Cardiac muscle cell (in vitro differentiated cells and primary cell): ENCODE data around the gene KLC1. TPM values are rescaled to one million over a fixed set of nuclear protein-coding genes. Genes with fewer than 3 reads are reported as not detected.

Experiments
- DNase-seq, 2 donors: peaks; one replicate each; pipeline versions ENCODE4 v3.0.0 to v3.0.0-alpha.2; 2010 to 2017; ENCODE audit warnings: low read depth in 1 of 2, low spot score in 1 of 2
- H3K27ac ChIP-seq: fragments of 200-600 bp; sonication (generic); 2 replicates; pipeline ENCODE4 v1.5.1; 2016
- H3K27me3 ChIP-seq: fragments of 200-600 bp; sonication (generic); 2 replicates; pipeline ENCODE4 v1.6.0; 2016; ENCODE audit warnings: control low read depth
- H3K36me3 ChIP-seq: fragments of 200-600 bp; sonication (generic); 2 replicates; pipeline ENCODE4 v1.5.1; 2016; ENCODE audit warnings: control low read depth
- H3K4me1 ChIP-seq: fragments of 200-600 bp; sonication (generic); 2 replicates; pipeline ENCODE4 v1.8.1; 2017; ENCODE audit warnings: low read depth, mild to moderate bottlenecking, mixed run types
- H3K4me3 ChIP-seq: fragments of 200-600 bp; sonication (generic); 2 replicates; pipeline ENCODE4 v1.5.1; 2016; ENCODE audit warnings: mild to moderate bottlenecking
- H3K9me3 ChIP-seq: fragments of 200-600 bp; sonication (generic); 2 replicates; pipeline ENCODE4 v1.5.1; 2017; ENCODE audit warnings: low read depth, mild to moderate bottlenecking, control low read depth
- polyA plus RNA-seq: library from polyadenylated mRNA; unstranded; fragments of >200 nt; fragmentation: Nextera tagmentation; extraction: Ambion mirVana; gene quantifications from 2 replicates; pipeline ENCODE4 v1.2.1, GENCODE V29; 2016
- total RNA-seq: library from RNA; depleted of rRNA; stranded (reverse); fragments of >200 nt; gene quantifications from 2 replicates; pipeline ENCODE4 v1.2.3, GENCODE V29; 2016
- TF ChIP-seq, protein P1 (sequence below): IDR thresholded peaks from 2 replicates; pipeline ENCODE4 v1.5.1; 2012; ENCODE audit warnings: low read depth, mild to moderate bottlenecking, low read length

KLC1 gene
- total and polyA plus RNA-seq, 2 experiments from 2014 or later = 167 to 365 TPM

DNA sequence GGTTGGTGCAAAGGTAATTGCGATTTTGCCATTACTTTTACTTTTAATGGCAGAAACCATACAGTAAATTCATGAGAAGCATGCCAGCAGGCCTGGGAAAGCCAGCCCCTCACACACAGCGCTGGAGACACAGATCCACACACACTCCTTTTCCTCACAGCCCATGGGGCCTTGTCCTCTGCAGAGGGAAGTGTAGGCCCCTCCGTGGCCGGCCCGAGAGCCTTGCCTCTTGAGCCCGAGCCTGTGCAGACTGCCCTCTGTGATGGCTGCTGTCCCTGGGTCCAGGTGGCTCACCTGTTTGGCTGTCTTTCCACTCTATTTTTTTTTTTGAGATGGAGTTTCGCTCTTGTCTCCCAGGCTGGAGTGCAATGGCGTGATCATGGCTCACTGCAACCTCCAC is 46.9 kb downstream of the KLC1 start:
- Histone ChIP-seq H3K4me3 (no peak overlapping the region), H3K27ac (peak overlapping the region; percentile 74), H3K27me3 (no peaks in the 10 kb centered on the region), H3K4me1 (peaks cover 17% of the 10 kb centered on the region), H3K9me3 (no peaks in the 10 kb centered on the region), H3K36me3 (peaks cover 58% of the 10 kb centered on the region)
- TF ChIP-seq, protein P1, sequence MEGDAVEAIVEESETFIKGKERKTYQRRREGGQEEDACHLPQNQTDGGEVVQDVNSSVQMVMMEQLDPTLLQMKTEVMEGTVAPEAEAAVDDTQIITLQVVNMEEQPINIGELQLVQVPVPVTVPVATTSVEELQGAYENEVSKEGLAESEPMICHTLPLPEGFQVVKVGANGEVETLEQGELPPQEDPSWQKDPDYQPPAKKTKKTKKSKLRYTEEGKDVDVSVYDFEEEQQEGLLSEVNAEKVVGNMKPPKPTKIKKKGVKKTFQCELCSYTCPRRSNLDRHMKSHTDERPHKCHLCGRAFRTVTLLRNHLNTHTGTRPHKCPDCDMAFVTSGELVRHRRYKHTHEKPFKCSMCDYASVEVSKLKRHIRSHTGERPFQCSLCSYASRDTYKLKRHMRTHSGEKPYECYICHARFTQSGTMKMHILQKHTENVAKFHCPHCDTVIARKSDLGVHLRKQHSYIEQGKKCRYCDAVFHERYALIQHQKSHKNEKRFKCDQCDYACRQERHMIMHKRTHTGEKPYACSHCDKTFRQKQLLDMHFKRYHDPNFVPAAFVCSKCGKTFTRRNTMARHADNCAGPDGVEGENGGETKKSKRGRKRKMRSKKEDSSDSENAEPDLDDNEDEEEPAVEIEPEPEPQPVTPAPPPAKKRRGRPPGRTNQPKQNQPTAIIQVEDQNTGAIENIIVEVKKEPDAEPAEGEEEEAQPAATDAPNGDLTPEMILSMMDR = no peak
- DNase-seq = no peak

GRCh38 chr14:103676881-103677675 is 48.1 kb downstream of the KLC1 start:
- Histone ChIP-seq H3K4me1 (peaks cover 17% of the 10 kb centered on the region), H3K27me3 (no peaks in the 10 kb centered on the region), H3K4me3 (no peak overlapping the region), H3K27ac (peak overlapping the region; percentile 74), H3K36me3 (peaks cover 52% of the 10 kb centered on the region), H3K9me3 (no peaks in the 10 kb centered on the region)
- peak in 1 of 2 donors; percentile 77 for DNase-seq
- TF ChIP-seq, protein P1 = no peak

GRCh38 chr14:103679351-103679750 is 50.3 kb downstream of the KLC1 start:
- TF ChIP-seq, protein P1 = peak; percentile 45
- DNase-seq = peak; percentile 16 to 38
- no peaks in the 10 kb centered on the region for H3K9me3 ChIP-seq
- no peak overlapping the region for H3K27ac ChIP-seq
- H3K4me1 ChIP-seq = peaks cover 17% of the 10 kb centered on the region
- no peak overlapping the region for H3K4me3 ChIP-seq
- no peaks in the 10 kb centered on the region for H3K27me3 ChIP-seq
- H3K36me3 ChIP-seq = peaks cover 42% of the 10 kb centered on the region

GRCh38 chr14:103680491-103681231 is 51.6 kb downstream of the KLC1 start:
- no peaks in the 10 kb centered on the region for H3K9me3 ChIP-seq
- TF ChIP-seq, protein P1 = no peak
- H3K27me3 ChIP-seq = no peaks in the 10 kb centered on the region
- no peak overlapping the region for H3K27ac ChIP-seq
- peaks cover 29% of the 10 kb centered on the region for H3K36me3 ChIP-seq
- peaks cover 17% of the 10 kb centered on the region for H3K4me1 ChIP-seq
- no peak overlapping the region for H3K4me3 ChIP-seq
- DNase-seq = no peak

- TF ChIP-seq, protein P1 = no peak
- DNase-seq = no peak
- no peaks in the 10 kb centered on the region for H3K9me3 ChIP-seq
- no peaks in the 10 kb centered on the region for H3K27me3 ChIP-seq
- H3K36me3 ChIP-seq = peaks cover 32% of the 10 kb centered on the region
- no peak overlapping the region for H3K4me3 ChIP-seq
- H3K27ac ChIP-seq = no peak overlapping the region
- peaks cover 4% of the 10 kb centered on the region for H3K4me1 ChIP-seq
Measured at GRCh38 chr14:103683139-103683538, 54.1 kb downstream of the KLC1 start.
